Liver (tissue), 9 donors: ENCODE measurements around the gene ANKRD10. TPM values are rescaled to one million over a fixed set of nuclear protein-coding genes. Genes with fewer than 3 reads are reported as not detected.

Experiments
- DNase-seq: peaks from one replicate; pipeline ENCODE4 v3.0.0-alpha.2; 2017; ENCODE audit warnings: low spot score
- H3K27ac ChIP-seq, 2 donors: one replicate each; pipeline ENCODE4 v1.7.0; 2013; ENCODE audit warnings: inconsistent platforms in 2 of 2, low read length in 2 of 2, control low read depth in 1 of 2, low read depth in 1 of 2, mild to moderate bottlenecking in 1 of 2
- H3K27me3 ChIP-seq, 4 donors: one replicate each; pipeline versions ENCODE4 v1.6.1 to v1.7.0; 2013; ENCODE audit warnings: low read length in 3 of 4, inconsistent platforms in 1 of 4, mild to moderate bottlenecking in 1 of 4, moderate library complexity in 1 of 4; ENCODE audit not compliant: control insufficient read depth in 4 of 4, insufficient read depth in 4 of 4
- H3K36me3 ChIP-seq, 4 donors: one replicate each; pipeline versions ENCODE4 v1.6.1 to v1.7.0; 2013; ENCODE audit warnings: low read length in 3 of 4, mild to moderate bottlenecking in 3 of 4, low read depth in 1 of 4, moderate library complexity in 1 of 4; ENCODE audit not compliant: control insufficient read depth in 4 of 4, insufficient read depth in 3 of 4
- H3K4me1 ChIP-seq, 4 donors: one replicate each; pipeline versions ENCODE4 v1.6.1 to v1.7.0; 2013; ENCODE audit warnings: low read length in 3 of 4, mild to moderate bottlenecking in 3 of 4, moderate library complexity in 1 of 4; ENCODE audit not compliant: control insufficient read depth in 4 of 4, insufficient read depth in 4 of 4
- H3K4me3 ChIP-seq, 3 donors: one replicate each; pipeline versions ENCODE4 v1.6.1 to v1.7.0; 2013; ENCODE audit warnings: low read length in 3 of 3, control low read depth in 1 of 3, low read depth in 1 of 3, mild to moderate bottlenecking in 1 of 3
- H3K9ac ChIP-seq, 2 donors: one replicate each; pipeline ENCODE4 v1.7.0; 2013; ENCODE audit warnings: low read length in 2 of 2, mild to moderate bottlenecking in 2 of 2, moderate library complexity in 2 of 2, control low read depth in 1 of 2, low read depth in 1 of 2
- H3K9me3 ChIP-seq, 4 donors: one replicate each; pipeline versions ENCODE4 v1.6.1 to v1.7.0; 2013; ENCODE audit warnings: low read length in 3 of 4; ENCODE audit not compliant: control insufficient read depth in 4 of 4
- ATF3 ChIP-seq: IDR thresholded peaks from 2 replicates; pipeline ENCODE4 v1.6.1; 2016; ENCODE audit warnings: antibody characterized with exemption
- EGR1 ChIP-seq, 2 donors: IDR thresholded peaks; 2 replicates each; pipeline ENCODE4 v1.6.1; 2016 to 2018; ENCODE audit warnings: antibody characterized with exemption in 2 of 2, low read depth in 2 of 2
- FOXA1 ChIP-seq: IDR thresholded peaks from 2 replicates; pipeline ENCODE4 v1.6.1; 2016; ENCODE audit warnings: antibody characterized with exemption
- FOXA2 ChIP-seq: IDR thresholded peaks from 2 replicates; pipeline ENCODE4 v1.6.1; 2016; ENCODE audit warnings: antibody characterized with exemption
- GABPA ChIP-seq, 2 donors: IDR thresholded peaks in 1 of 2; conservative IDR thresholded peaks in 1 of 2; 2 replicates each; pipeline ENCODE4 v1.6.1; 2016; ENCODE audit warnings: antibody characterized with exemption in 2 of 2, mild to moderate bottlenecking in 1 of 2, moderate library complexity in 1 of 2
- HNF4A ChIP-seq, 2 donors: conservative IDR thresholded peaks; 2 replicates each; pipeline ENCODE4 v1.6.1; 2016; ENCODE audit warnings: antibody characterized with exemption in 2 of 2, mild to moderate bottlenecking in 2 of 2
- HNF4G ChIP-seq: IDR thresholded peaks from 2 replicates; pipeline ENCODE4 v1.6.1; 2016; ENCODE audit warnings: antibody characterized with exemption
- JUND ChIP-seq, 2 donors: IDR thresholded peaks; 2 replicates each; pipeline ENCODE4 v1.6.1; 2016; ENCODE audit warnings: antibody characterized with exemption in 2 of 2
- MAX ChIP-seq: IDR thresholded peaks from 2 replicates; pipeline ENCODE4 v1.6.1; 2016; ENCODE audit warnings: antibody characterized with exemption
- NR2F2 ChIP-seq: IDR thresholded peaks from 2 replicates; pipeline ENCODE4 v1.6.1; 2016; ENCODE audit warnings: antibody characterized with exemption
- RAD21 ChIP-seq, 2 donors: IDR thresholded peaks; 2 replicates each; pipeline ENCODE4 v1.6.1; 2016; ENCODE audit warnings: antibody characterized with exemption in 2 of 2, mild to moderate bottlenecking in 2 of 2
- RXRA ChIP-seq, 2 donors: IDR thresholded peaks; 2 replicates each; pipeline ENCODE4 v1.6.1; 2017 to 2018; ENCODE audit warnings: antibody characterized with exemption in 2 of 2, mild to moderate bottlenecking in 1 of 2
- SP1 ChIP-seq: IDR thresholded peaks from 2 replicates; pipeline ENCODE4 v1.6.1; 2018; ENCODE audit warnings: antibody characterized with exemption, mild to moderate bottlenecking
- TAF1 ChIP-seq: conservative IDR thresholded peaks from 2 replicates; pipeline ENCODE4 v1.6.1; 2016; ENCODE audit warnings: antibody characterized with exemption, mild to moderate bottlenecking
- WGBS: extraction: QIAGEN DNeasy Blood & Tissue Kit; methylation state at CpG from one replicate; pipeline ENCODE4 v1.1.7; 2013; 5-methylcytosine and 5-hydroxymethylcytosine counted together
- polyA plus RNA-seq, 2 donors: library from polyadenylated mRNA; stranded (reverse) in 1 of 2; unstranded in 1 of 2; fragments of 200-250 nt in 1 of 2; fragments of >200 nt in 1 of 2; fragmentation: Nextera tagmentation in 1 of 2; extraction: Ambion mirVana in 1 of 2; gene quantifications; one replicate each; pipeline versions ENCODE4 v1.2.1 to v1.2.3, GENCODE V29; 2013 to 2015
- total RNA-seq, 2 donors: library from RNA; depleted of rRNA; stranded (reverse); fragments of >200 nt; gene quantifications; one replicate each; pipeline ENCODE4 v1.2.3, GENCODE V29; 2014
- TF ChIP-seq, protein P1 (sequence below): IDR thresholded peaks from 2 replicates; pipeline ENCODE4 v1.6.1; 2016; ENCODE audit warnings: antibody characterized with exemption
- TF ChIP-seq, protein P2 (sequence below): IDR thresholded peaks from 2 replicates; pipeline ENCODE4 v1.6.1; 2016; ENCODE audit warnings: antibody characterized with exemption, mild to moderate bottlenecking
- TF ChIP-seq, protein P3 (sequence below): fragments of 150-350 bp; IDR thresholded peaks from 2 replicates; pipeline ENCODE4 v1.5.1; 2017; ENCODE audit warnings: improper control_type of control experiment, low read depth, low read length; ENCODE audit not compliant: missing input control
- donor health status: healthy.
- donor health status: healthy.
- donor health status: healthy.
- donor health status: healthy.
- donor health status: healthy.

ANKRD10 gene
- total and polyA plus RNA-seq, 4 donors: 18.8 to 74.1 (median 52.9) TPM

DNA sequence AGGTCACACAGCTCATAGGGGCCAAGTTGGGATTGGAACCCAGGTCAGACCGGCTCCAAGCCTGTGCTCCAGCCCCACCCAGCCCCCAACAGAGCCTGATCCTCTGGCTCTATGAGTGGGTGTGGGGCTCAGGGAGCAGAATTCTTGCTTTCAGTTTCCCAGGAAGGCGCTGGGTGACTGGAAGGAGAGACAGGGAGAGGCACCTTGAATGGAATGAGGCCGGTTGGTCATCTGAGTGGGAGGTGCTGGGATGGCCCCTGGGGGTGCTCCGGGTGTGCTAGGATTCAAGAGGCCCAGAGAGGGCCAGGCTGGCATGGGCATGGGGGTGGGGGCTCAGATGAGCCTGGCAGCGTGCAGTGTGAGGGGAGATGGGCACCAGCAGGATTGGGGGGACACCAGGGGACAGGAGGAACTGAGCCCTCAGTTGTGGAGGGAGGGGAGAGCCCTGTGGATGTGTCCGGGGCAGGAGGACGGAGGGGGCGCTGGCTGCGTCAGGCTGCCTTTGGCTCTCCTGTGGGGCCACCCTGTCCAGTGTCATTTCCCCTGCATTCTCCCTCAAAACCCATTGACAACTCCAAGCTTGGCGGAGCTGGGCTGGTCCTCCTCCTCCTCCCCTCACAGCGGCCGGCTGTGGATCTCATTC lies 31.2 kb upstream of the ANKRD10 start:
- WGBS: 92% methylated on average over 12 of the region's 12 CpGs
- no peak for DNase-seq
- Histone ChIP-seq H3K27me3 (peaks cover 0 to 3% (median 0%) of the 10 kb centered on the region in 4 donors), H3K36me3 (no peaks in the 10 kb centered on the region), H3K4me3 (no peak overlapping the region), H3K4me1 (no peaks in the 10 kb centered on the region), H3K9ac (no peak overlapping the region), H3K27ac (no peak overlapping the region), H3K9me3 (no peaks in the 10 kb centered on the region)
- TF ChIP-seq GABPA (IDR thresholded peaks at IDR 0.05 in 1 of 2, conservative IDR thresholded peaks at IDR 0.05 in 1 of 2): no peak
- TF ChIP-seq, protein P1, sequence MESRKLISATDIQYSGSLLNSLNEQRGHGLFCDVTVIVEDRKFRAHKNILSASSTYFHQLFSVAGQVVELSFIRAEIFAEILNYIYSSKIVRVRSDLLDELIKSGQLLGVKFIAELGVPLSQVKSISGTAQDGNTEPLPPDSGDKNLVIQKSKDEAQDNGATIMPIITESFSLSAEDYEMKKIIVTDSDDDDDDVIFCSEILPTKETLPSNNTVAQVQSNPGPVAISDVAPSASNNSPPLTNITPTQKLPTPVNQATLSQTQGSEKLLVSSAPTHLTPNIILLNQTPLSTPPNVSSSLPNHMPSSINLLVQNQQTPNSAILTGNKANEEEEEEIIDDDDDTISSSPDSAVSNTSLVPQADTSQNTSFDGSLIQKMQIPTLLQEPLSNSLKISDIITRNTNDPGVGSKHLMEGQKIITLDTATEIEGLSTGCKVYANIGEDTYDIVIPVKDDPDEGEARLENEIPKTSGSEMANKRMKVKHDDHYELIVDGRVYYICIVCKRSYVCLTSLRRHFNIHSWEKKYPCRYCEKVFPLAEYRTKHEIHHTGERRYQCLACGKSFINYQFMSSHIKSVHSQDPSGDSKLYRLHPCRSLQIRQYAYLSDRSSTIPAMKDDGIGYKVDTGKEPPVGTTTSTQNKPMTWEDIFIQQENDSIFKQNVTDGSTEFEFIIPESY: no peak
- TF ChIP-seq JUND (IDR thresholded peaks at IDR 0.05): no peak
- TF ChIP-seq SP1: no peak
- TF ChIP-seq MAX: no peak
- TF ChIP-seq FOXA2: no peak
- no peak for TF ChIP-seq HNF4G
- no peak for TF ChIP-seq EGR1 (IDR thresholded peaks at IDR 0.05; ENCODE audit: low read depth in 2 of 2)
- no peak for TF ChIP-seq NR2F2
- no peak for TF ChIP-seq HNF4A (conservative IDR thresholded peaks at IDR 0.05)
- no peak for TF ChIP-seq ATF3
- no peak for TF ChIP-seq RAD21 (IDR thresholded peaks at IDR 0.05)

DNA sequence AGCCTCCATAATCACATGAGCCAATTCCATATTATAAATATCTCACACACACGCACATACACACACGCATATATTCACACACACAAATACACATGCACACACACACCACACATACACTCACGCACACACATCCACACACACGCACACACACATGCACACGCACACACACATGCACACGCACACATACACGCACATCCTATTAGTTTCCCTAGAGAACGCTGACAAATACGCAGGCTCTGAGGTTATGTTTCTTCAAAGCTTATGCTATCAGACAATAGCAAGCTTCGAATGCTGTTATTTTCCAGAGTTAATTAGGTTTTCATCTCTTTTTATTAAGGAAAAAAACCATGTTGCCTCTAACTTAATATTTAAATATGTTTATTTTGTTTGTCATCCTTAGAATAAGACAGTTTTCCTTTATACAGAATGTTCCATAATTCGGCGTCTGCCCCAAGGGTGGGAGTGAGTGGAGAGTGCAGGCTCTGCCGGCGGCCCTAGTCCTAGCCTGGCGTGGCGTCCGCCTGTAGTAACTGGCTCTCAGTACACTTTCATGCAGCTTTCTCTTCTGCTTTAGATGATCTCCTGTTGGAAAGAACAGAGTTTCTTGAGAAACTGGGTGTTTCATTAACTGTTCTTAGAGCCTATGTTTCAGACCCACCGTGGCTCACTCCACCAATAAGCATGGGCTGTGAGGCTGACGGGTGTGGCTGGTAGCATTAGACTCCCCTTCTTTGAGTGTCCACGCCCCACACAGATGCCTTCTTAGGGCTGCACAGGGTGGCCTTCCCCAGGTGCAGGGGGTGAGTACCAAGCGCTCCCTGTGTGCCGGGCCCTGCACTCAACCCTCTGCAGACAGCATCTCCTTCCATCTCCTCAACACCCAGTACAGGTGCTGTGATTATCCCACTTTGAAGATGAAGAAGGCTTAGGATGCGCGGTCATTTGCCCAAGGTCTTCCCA lies 30.4 kb upstream of the ANKRD10 start:
- Histone ChIP-seq H3K36me3 (no peaks in the 10 kb centered on the region), H3K9me3 (no peaks in the 10 kb centered on the region), H3K4me3 (no peak overlapping the region), H3K9ac (no peak overlapping the region), H3K4me1 (no peaks in the 10 kb centered on the region), H3K27me3 (peaks cover 0 to 3% (median 0%) of the 10 kb centered on the region in 4 donors), H3K27ac (no peak overlapping the region)
- TF ChIP-seq, protein P2, sequence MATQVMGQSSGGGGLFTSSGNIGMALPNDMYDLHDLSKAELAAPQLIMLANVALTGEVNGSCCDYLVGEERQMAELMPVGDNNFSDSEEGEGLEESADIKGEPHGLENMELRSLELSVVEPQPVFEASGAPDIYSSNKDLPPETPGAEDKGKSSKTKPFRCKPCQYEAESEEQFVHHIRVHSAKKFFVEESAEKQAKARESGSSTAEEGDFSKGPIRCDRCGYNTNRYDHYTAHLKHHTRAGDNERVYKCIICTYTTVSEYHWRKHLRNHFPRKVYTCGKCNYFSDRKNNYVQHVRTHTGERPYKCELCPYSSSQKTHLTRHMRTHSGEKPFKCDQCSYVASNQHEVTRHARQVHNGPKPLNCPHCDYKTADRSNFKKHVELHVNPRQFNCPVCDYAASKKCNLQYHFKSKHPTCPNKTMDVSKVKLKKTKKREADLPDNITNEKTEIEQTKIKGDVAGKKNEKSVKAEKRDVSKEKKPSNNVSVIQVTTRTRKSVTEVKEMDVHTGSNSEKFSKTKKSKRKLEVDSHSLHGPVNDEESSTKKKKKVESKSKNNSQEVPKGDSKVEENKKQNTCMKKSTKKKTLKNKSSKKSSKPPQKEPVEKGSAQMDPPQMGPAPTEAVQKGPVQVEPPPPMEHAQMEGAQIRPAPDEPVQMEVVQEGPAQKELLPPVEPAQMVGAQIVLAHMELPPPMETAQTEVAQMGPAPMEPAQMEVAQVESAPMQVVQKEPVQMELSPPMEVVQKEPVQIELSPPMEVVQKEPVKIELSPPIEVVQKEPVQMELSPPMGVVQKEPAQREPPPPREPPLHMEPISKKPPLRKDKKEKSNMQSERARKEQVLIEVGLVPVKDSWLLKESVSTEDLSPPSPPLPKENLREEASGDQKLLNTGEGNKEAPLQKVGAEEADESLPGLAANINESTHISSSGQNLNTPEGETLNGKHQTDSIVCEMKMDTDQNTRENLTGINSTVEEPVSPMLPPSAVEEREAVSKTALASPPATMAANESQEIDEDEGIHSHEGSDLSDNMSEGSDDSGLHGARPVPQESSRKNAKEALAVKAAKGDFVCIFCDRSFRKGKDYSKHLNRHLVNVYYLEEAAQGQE: no peak
- TF ChIP-seq EGR1 (IDR thresholded peaks at IDR 0.05; ENCODE audit: low read depth in 2 of 2) (no peak), RAD21 (IDR thresholded peaks at IDR 0.05) (no peak), RXRA (IDR thresholded peaks at IDR 0.05) (no peak), FOXA2 (no peak), HNF4A (conservative IDR thresholded peaks at IDR 0.05) (no peak), TAF1 (no peak), FOXA1 (no peak), MAX (no peak), JUND (IDR thresholded peaks at IDR 0.05) (no peak)
- TF ChIP-seq, protein P3, sequence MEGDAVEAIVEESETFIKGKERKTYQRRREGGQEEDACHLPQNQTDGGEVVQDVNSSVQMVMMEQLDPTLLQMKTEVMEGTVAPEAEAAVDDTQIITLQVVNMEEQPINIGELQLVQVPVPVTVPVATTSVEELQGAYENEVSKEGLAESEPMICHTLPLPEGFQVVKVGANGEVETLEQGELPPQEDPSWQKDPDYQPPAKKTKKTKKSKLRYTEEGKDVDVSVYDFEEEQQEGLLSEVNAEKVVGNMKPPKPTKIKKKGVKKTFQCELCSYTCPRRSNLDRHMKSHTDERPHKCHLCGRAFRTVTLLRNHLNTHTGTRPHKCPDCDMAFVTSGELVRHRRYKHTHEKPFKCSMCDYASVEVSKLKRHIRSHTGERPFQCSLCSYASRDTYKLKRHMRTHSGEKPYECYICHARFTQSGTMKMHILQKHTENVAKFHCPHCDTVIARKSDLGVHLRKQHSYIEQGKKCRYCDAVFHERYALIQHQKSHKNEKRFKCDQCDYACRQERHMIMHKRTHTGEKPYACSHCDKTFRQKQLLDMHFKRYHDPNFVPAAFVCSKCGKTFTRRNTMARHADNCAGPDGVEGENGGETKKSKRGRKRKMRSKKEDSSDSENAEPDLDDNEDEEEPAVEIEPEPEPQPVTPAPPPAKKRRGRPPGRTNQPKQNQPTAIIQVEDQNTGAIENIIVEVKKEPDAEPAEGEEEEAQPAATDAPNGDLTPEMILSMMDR: no peak
- 92% methylated on average over 24 of the region's 24 CpGs for WGBS
- no peak for DNase-seq
